ENCODE data around the gene TEAD3. TPM values are rescaled to one million over a fixed set of nuclear protein-coding genes. Genes with fewer than 3 reads are reported as not detected.
A peak's percentile ranks its signal among the peaks of the same experiment; 100 is the strongest.

Gene TEAD3
- total RNA-seq, 1 donor from 2014 or later: 75.5 TPM

DNA sequence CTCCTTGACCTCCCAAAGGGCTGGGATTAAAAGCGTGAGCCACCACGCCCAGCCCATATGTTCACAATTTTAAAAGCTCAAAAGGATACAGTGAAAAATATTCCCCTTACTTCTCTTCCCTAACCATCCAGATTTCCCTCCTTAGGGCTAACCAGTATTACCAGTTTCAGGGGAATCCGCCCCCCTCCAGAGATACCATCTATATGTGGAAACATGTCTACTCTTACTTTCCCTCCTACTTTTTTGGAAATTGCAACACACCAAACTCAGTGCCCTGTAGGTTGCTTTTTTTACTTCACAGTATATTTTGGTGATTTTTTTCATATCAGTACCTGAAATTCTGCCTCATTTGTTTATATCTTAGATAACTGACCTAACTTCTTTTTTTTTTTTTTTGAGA is 35.6 kb downstream of the TEAD3 start:
- Histone ChIP-seq H3K9me3 (ENCODE audit: insufficient read depth, low read depth, low read length) (no peaks in the 10 kb centered on the region), H3K36me3 (ENCODE audit: insufficient read depth, low read length) (peaks cover 2% of the 10 kb centered on the region), H3K4me3 (ENCODE audit: insufficient read depth, low read depth, low read length) (no peak overlapping the region), H3K4me2 (ENCODE audit: low read length) (no peak overlapping the region), H4K20me1 (ENCODE audit: insufficient read depth, low read length) (no peaks in the 10 kb centered on the region), H2AFZ (ENCODE audit: low read depth, low read length) (no peak overlapping the region), H3K79me2 (ENCODE audit: insufficient read depth, low read length) (no peaks in the 10 kb centered on the region), H3K27ac (ENCODE audit: low read depth, low read length) (no peak overlapping the region), H3K9ac (ENCODE audit: low read length) (no peak overlapping the region), H3K27me3 (ENCODE audit: insufficient read depth, low read length) (no peaks in the 10 kb centered on the region), H3K4me1 (ENCODE audit: insufficient read depth, low read length) (no peaks in the 10 kb centered on the region)
- H3K36me3 Mint-ChIP-seq (ENCODE audit: low read depth, unreplicated experiment): peaks cover 13% of the 10 kb centered on the region
- DNase-seq (ENCODE audit: low read depth) (no peak), FAIRE-seq (no peak)
- no peaks in the 10 kb centered on the region for H3K27me3 Mint-ChIP-seq (ENCODE audit: low read depth, unreplicated experiment)
- TF ChIP-seq, protein P1, sequence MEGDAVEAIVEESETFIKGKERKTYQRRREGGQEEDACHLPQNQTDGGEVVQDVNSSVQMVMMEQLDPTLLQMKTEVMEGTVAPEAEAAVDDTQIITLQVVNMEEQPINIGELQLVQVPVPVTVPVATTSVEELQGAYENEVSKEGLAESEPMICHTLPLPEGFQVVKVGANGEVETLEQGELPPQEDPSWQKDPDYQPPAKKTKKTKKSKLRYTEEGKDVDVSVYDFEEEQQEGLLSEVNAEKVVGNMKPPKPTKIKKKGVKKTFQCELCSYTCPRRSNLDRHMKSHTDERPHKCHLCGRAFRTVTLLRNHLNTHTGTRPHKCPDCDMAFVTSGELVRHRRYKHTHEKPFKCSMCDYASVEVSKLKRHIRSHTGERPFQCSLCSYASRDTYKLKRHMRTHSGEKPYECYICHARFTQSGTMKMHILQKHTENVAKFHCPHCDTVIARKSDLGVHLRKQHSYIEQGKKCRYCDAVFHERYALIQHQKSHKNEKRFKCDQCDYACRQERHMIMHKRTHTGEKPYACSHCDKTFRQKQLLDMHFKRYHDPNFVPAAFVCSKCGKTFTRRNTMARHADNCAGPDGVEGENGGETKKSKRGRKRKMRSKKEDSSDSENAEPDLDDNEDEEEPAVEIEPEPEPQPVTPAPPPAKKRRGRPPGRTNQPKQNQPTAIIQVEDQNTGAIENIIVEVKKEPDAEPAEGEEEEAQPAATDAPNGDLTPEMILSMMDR (IDR thresholded peaks at IDR 0.05; ENCODE audit: insufficient read depth, low read depth, low read length): no peak
- TF ChIP-seq EZH2 (IDR thresholded peaks at IDR 0.05; ENCODE audit: insufficient read depth, low read length): no peak
- H3K4me3 Mint-ChIP-seq (ENCODE audit: unreplicated experiment): peak overlapping the region; percentile 4
- H3K27ac Mint-ChIP-seq (ENCODE audit: unreplicated experiment): no peak overlapping the region
- H3K4me1 Mint-ChIP-seq (ENCODE audit: low read depth, unreplicated experiment): no peaks in the 10 kb centered on the region
- peaks cover 2% of the 10 kb centered on the region for H3K9me3 Mint-ChIP-seq (ENCODE audit: unreplicated experiment)

DNA sequence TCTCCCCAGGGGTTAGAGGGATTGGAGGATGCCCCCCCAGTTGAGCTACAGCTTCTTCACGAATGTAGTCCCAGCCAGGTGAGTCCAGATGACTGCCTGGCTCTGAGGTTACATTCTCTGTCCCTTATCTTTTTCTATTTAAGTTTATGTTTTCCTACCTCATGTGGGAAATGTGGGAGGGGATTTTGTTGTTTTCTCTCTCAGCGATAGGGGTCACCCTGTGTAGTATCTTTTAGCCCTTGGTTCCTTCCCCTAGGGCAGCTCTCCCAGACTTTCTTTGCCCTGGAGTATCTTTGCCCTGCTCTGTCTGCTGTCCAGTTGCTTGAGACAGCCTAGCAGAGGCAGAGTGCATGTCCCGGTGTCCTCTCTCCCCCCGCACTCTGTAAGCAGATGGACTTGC is 39.0 kb downstream of the TEAD3 start:
- Mint-ChIP-seq H3K4me3 (ENCODE audit: unreplicated experiment) (no peak overlapping the region), H3K27ac (ENCODE audit: unreplicated experiment) (no peak overlapping the region), H3K4me1 (ENCODE audit: low read depth, unreplicated experiment) (peaks cover 10% of the 10 kb centered on the region), H3K27me3 (ENCODE audit: low read depth, unreplicated experiment) (no peaks in the 10 kb centered on the region), H3K9me3 (ENCODE audit: unreplicated experiment) (no peaks in the 10 kb centered on the region), H3K36me3 (ENCODE audit: low read depth, unreplicated experiment) (peaks cover 11% of the 10 kb centered on the region)
- H3K27me3 ChIP-seq (ENCODE audit: insufficient read depth, low read length): no peaks in the 10 kb centered on the region
- no peak overlapping the region for H3K4me3 ChIP-seq (ENCODE audit: insufficient read depth, low read depth, low read length)
- no peak overlapping the region for H2AFZ ChIP-seq (ENCODE audit: low read depth, low read length)
- H3K27ac ChIP-seq (ENCODE audit: low read depth, low read length): no peak overlapping the region
- peaks cover 7% of the 10 kb centered on the region for H3K4me1 ChIP-seq (ENCODE audit: insufficient read depth, low read length)
- FAIRE-seq (no peak), DNase-seq (ENCODE audit: low read depth) (no peak)
- H3K79me2 ChIP-seq (ENCODE audit: insufficient read depth, low read length): no peaks in the 10 kb centered on the region
- H3K36me3 ChIP-seq (ENCODE audit: insufficient read depth, low read length): peaks cover 2% of the 10 kb centered on the region
- TF ChIP-seq, protein P1 (IDR thresholded peaks at IDR 0.05; ENCODE audit: insufficient read depth, low read depth, low read length): no peak
- no peak for TF ChIP-seq EZH2 (IDR thresholded peaks at IDR 0.05; ENCODE audit: insufficient read depth, low read length)
- H3K4me2 ChIP-seq (ENCODE audit: low read length): no peak overlapping the region
- H3K9ac ChIP-seq (ENCODE audit: low read length): no peak overlapping the region
- H4K20me1 ChIP-seq (ENCODE audit: insufficient read depth, low read length): no peaks in the 10 kb centered on the region
- H3K9me3 ChIP-seq (ENCODE audit: insufficient read depth, low read depth, low read length): no peaks in the 10 kb centered on the region

DNA sequence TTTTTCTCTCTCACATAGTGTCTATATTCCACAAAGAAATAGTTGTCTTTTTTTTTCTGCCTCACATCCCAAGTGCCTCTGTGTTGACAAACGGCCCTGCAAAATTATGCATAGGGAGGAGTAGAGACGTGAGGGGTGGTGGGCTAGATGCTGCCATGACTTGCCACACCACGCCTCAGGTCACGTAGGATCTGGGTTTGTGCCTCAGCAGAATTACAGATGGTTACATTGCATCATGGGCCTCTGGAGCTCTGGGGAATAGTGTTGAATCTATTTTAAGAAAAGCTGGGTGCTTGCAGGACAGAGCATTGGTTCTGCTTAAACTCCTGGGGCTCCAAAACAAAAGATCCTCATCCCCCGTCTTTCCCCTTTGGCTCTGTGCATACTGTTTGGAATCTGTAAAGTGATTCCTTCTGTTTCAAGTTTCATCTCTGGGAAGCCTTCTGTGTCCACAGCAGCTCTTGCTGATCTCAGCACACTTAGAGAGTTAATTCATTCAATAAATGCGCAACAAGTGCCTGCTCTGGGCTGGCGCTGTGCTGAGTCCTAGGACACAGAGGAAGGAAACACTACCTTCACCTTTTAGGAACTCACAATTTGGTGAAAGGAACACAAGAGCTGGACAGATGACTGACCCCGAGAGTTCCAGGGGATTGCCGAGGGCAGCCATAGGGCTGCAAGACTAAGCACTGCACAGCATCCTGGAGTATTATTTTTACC is 42.3 kb downstream of the TEAD3 start:
- no peak overlapping the region for H3K27ac Mint-ChIP-seq (ENCODE audit: unreplicated experiment)
- peak overlapping the region; percentile 5 for H3K4me3 Mint-ChIP-seq (ENCODE audit: unreplicated experiment)
- peaks cover 11% of the 10 kb centered on the region for H3K36me3 Mint-ChIP-seq (ENCODE audit: low read depth, unreplicated experiment)
- no peak overlapping the region for H3K4me3 ChIP-seq (ENCODE audit: insufficient read depth, low read depth, low read length)
- no peaks in the 10 kb centered on the region for H3K27me3 ChIP-seq (ENCODE audit: insufficient read depth, low read length)
- H3K9me3 ChIP-seq (ENCODE audit: insufficient read depth, low read depth, low read length): no peaks in the 10 kb centered on the region
- FAIRE-seq: no peak
- no peak overlapping the region for H3K9ac ChIP-seq (ENCODE audit: low read length)
- H3K4me2 ChIP-seq (ENCODE audit: low read length): no peak overlapping the region
- TF ChIP-seq EZH2 (IDR thresholded peaks at IDR 0.05; ENCODE audit: insufficient read depth, low read length): no peak
- no peaks in the 10 kb centered on the region for H3K36me3 ChIP-seq (ENCODE audit: insufficient read depth, low read length)
- no peaks in the 10 kb centered on the region for H3K9me3 Mint-ChIP-seq (ENCODE audit: unreplicated experiment)
- H2AFZ ChIP-seq (ENCODE audit: low read depth, low read length): no peak overlapping the region
- H3K27ac ChIP-seq (ENCODE audit: low read depth, low read length): no peak overlapping the region
- peaks cover 16% of the 10 kb centered on the region for H3K4me1 ChIP-seq (ENCODE audit: insufficient read depth, low read length)
- H3K79me2 ChIP-seq (ENCODE audit: insufficient read depth, low read length): no peaks in the 10 kb centered on the region
- H4K20me1 ChIP-seq (ENCODE audit: insufficient read depth, low read length): no peaks in the 10 kb centered on the region
- peaks cover 11% of the 10 kb centered on the region for H3K27me3 Mint-ChIP-seq (ENCODE audit: low read depth, unreplicated experiment)
- H3K4me1 Mint-ChIP-seq (ENCODE audit: low read depth, unreplicated experiment): peaks cover 10% of the 10 kb centered on the region
- no peak for DNase-seq (ENCODE audit: low read depth)

Data from astrocyte (in vitro differentiated cells and primary cell).